RWPE2 (cell line): ENCODE measurements around the gene DRD3.

ENCODE experiments used
- ATAC-seq: fragments of 200-7000 bp; cut with Tn5 transposase; 3 replicates; pipeline ENCODE4 v1.9.1; 2021; ENCODE audit warnings: low read depth
- DNase-seq: peaks from one replicate; pipeline ENCODE4 v3.0.0-alpha.2; 2020; ENCODE audit warnings: low spot score
- H3K27ac ChIP-seq: fragments of 450-650 bp; 2 replicates; pipeline ENCODE4 v1.5.1; 2017; ENCODE audit warnings: mild to moderate bottlenecking; ENCODE audit not compliant: poor library complexity, severe bottlenecking
- H3K27me3 ChIP-seq: fragments of 250-450 bp; sonication (Bioruptor Pico); 2 replicates; pipeline ENCODE4 v1.5.1; 2021; ENCODE audit warnings: mild to moderate bottlenecking, moderate library complexity; ENCODE audit not compliant: insufficient read depth, poor library complexity, severe bottlenecking
- H3K36me3 ChIP-seq: fragments of 250-450 bp; sonication (Bioruptor Pico); 2 replicates; pipeline ENCODE4 v1.5.1; 2020; ENCODE audit warnings: low read depth, mild to moderate bottlenecking, moderate library complexity
- H3K4me1 ChIP-seq: fragments of 250-450 bp; sonication (Bioruptor Pico); 2 replicates; pipeline ENCODE4 v1.5.1; 2021; ENCODE audit warnings: mild to moderate bottlenecking, moderate library complexity; ENCODE audit not compliant: insufficient read depth, poor library complexity, severe bottlenecking
- H3K4me3 ChIP-seq: fragments of 250-450 bp; sonication (Bioruptor Pico); 2 replicates; pipeline ENCODE4 v1.5.1; 2021; ENCODE audit warnings: mild to moderate bottlenecking, moderate library complexity; ENCODE audit not compliant: severe bottlenecking
- H3K9me3 ChIP-seq: fragments of 250-450 bp; sonication (Bioruptor Pico); 2 replicates; pipeline ENCODE4 v1.5.1; 2021; ENCODE audit warnings: mild to moderate bottlenecking, moderate library complexity; ENCODE audit not compliant: severe bottlenecking
- TF ChIP-seq, protein P1 (sequence below): fragments of 450-650 bp; IDR thresholded peaks from one replicate; pipeline ENCODE4 v1.5.1; 2017; ENCODE audit warnings: mild to moderate bottlenecking, moderate library complexity; ENCODE audit not compliant: poor library complexity, severe bottlenecking

The DRD3 gene

DNA sequence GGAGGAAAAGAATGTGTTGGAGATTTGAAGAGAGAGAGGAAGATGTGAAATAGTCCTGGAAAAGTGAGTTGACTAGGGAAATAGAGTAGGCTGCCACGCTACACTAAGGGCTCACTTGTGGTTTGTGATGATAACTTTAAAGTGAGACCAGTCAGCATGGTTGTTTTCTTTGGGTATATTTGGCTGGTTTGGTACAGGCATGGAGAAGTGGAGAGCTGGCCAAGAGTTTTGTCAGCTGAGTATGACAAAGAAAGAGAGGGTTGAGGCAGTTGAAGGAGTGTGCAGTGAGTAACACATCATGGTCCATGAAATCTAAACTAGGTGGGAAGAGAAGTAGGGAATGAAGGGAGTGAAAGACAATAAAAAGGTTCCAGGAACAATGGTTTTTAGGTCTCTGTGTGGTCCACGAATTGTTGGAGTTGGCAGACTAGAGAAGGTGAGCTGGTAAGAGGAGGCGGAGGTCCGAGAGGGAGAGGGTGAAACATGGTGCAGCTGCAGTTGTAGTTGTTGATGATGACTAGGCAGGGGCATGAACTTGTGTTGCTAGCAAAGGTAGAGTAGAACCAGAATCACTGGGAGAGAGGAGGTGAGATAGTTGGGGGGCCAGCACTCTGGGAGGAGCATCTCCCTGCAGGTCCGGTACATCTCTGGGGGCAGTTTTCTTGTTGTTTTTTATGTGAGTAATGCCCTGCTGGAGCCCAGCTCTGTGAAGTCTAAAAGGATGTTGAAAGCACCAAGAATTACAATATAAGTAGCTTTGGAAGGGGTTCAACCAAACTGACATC lies 37.5 kb upstream of the DRD3 start:
- no peak for ATAC-seq
- H3K9me3 ChIP-seq, result no peaks in the 10 kb centered on the region
- TF ChIP-seq, protein P1, sequence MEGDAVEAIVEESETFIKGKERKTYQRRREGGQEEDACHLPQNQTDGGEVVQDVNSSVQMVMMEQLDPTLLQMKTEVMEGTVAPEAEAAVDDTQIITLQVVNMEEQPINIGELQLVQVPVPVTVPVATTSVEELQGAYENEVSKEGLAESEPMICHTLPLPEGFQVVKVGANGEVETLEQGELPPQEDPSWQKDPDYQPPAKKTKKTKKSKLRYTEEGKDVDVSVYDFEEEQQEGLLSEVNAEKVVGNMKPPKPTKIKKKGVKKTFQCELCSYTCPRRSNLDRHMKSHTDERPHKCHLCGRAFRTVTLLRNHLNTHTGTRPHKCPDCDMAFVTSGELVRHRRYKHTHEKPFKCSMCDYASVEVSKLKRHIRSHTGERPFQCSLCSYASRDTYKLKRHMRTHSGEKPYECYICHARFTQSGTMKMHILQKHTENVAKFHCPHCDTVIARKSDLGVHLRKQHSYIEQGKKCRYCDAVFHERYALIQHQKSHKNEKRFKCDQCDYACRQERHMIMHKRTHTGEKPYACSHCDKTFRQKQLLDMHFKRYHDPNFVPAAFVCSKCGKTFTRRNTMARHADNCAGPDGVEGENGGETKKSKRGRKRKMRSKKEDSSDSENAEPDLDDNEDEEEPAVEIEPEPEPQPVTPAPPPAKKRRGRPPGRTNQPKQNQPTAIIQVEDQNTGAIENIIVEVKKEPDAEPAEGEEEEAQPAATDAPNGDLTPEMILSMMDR, result no peak
- H3K36me3 ChIP-seq, result no peaks in the 10 kb centered on the region
- no peaks in the 10 kb centered on the region for H3K4me1 ChIP-seq
- no peak overlapping the region for H3K27ac ChIP-seq
- DNase-seq, result no peak
- no peaks in the 10 kb centered on the region for H3K27me3 ChIP-seq
- H3K4me3 ChIP-seq, result no peak overlapping the region

DNA sequence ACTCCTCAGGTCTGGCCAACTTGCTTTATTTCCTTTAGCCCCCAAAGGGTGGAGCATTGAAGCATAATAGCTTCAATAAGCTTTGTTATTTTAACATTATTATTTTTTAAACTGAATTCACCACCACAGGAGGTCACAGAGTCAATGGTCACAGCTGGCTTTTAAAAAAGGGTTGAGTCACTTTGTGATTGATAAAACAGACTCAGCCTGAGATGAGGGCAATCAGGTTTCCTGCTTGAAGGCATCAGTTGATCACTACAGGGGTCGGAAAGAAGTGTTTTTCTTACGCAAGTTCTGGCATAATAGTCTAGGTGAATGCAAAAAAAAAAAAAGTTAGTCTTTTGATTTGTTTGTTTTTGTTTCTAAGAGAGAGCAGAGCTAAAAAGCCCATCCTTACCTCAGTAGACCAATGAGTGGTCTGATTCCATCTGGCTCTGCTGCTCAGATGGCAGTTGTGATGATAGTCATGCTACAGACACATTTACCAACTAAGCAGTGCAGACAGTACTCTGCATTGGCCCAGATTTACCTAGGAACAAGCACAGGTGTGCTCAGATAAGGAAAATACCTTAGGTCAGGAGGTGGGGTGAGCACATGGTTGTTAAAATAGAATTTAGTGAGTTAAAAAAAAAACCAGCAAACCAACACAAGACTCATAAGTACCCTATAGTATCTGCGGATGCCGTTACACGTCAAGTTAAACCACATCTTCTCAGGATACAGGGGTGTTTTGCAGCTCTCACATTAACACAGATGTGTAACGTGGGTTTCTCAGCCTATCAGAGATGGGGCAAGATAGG lies 35.9 kb upstream of the DRD3 start:
- TF ChIP-seq, protein P1, result no peak
- no peak overlapping the region for H3K4me3 ChIP-seq
- no peak overlapping the region for H3K27ac ChIP-seq
- no peaks in the 10 kb centered on the region for H3K4me1 ChIP-seq
- ATAC-seq (no peak), DNase-seq (no peak)
- H3K9me3 ChIP-seq, result no peaks in the 10 kb centered on the region
- H3K36me3 ChIP-seq, result no peaks in the 10 kb centered on the region
- H3K27me3 ChIP-seq, result no peaks in the 10 kb centered on the region

DNA sequence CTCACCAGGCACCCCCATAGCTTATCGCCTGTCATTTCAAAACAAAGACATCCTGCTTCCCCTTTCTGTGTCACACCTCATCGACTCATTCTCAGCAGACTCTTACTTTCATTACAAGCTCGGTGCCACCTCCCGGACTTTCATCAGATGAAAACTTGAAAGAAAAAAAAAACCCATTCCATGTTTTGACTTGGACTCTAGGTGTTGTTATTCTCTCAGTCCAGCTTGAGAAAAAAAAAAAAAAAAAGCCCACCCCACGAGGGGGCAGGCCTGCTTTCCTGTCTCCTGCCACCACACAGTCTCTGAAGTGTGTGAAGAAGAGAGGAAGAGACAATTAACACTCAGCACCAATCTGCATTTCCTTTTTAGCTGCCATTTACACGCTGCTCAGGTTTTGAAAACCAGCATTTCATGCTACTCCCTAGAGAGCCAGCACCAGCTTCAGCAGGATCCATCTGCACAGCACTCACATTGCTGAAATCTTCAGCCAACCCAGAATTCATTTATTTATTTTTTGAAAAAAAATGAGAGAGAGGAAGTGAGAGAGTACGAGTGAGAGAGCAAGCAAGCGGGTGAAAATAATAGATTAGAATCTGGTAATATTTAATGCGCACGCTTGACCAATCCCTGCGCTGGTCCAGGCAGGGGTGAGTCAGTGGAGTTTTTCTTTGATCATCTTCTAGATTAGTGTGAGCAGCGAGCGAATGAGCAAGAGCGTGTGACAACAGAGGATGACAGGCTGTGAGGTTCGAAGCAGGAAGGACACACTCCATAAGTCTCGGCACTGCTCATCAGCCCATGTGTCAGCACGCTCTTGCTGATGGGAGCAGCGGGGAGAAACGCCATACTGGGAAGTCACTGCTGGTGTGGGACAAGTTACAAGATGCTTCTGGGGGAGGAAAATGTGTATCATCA lies 35.0 kb upstream of the DRD3 start:
- Histone ChIP-seq H3K36me3 (no peaks in the 10 kb centered on the region), H3K4me1 (no peaks in the 10 kb centered on the region), H3K9me3 (no peaks in the 10 kb centered on the region), H3K27ac (no peak overlapping the region), H3K4me3 (no peak overlapping the region), H3K27me3 (no peaks in the 10 kb centered on the region)
- peak; percentile 46 for ATAC-seq
- DNase-seq, result no peak
- TF ChIP-seq, protein P1, result no peak

DNA sequence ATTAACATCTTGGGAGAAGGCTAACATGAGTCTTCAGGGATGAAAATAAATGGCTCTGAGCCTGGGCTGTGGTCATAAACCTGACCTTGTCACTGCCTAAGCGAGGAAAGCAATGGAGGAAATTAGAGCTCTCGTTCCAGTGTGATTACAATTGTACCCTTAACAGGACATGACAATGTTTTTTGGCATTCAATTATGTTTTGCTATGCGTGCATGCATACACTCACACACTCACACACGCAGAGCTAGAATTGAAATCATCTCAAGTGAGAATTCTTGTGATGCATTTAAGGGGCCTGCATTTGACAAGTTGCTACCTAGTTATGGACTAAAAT lies 34.4 kb upstream of the DRD3 start:
- Histone ChIP-seq H3K4me1 (no peaks in the 10 kb centered on the region), H3K9me3 (no peaks in the 10 kb centered on the region), H3K27me3 (no peaks in the 10 kb centered on the region), H3K27ac (no peak overlapping the region), H3K36me3 (no peaks in the 10 kb centered on the region), H3K4me3 (no peak overlapping the region)
- ATAC-seq, result no peak
- TF ChIP-seq, protein P1, result no peak
- DNase-seq, result no peak
